Immature natural killer cell (primary cell): Measurements from ENCODE around the gene UQCRC2. TPM values are rescaled to one million over a fixed set of nuclear protein-coding genes. Genes with fewer than 3 reads are reported as not detected.
"Not testable (repeated sequence)": the region's sequence is repeated elsewhere in the genome, so short reads cannot be mapped to it uniquely, and the experiment has no call there.

Experiments
- DNase-seq, 3 donors: peaks; one replicate each; pipeline ENCODE4 v3.0.0; 2022; ENCODE audit warnings: mixed read lengths in 1 of 3
- H3K27ac Mint-ChIP-seq, 6 donors: one replicate each; pipeline ENCODE4 v1.8.0; 2020; ENCODE audit warnings: mixed read lengths in 6 of 6, mild to moderate bottlenecking in 5 of 6, inconsistent platforms in 4 of 6, moderate library complexity in 3 of 6
- H3K27me3 Mint-ChIP-seq, 3 donors: one replicate each; pipeline ENCODE4 v1.8.0; 2020 to 2021; ENCODE audit warnings: low read depth in 3 of 3, mild to moderate bottlenecking in 3 of 3, mixed read lengths in 3 of 3, moderate library complexity in 3 of 3, inconsistent platforms in 1 of 3
- H3K36me3 Mint-ChIP-seq, 3 donors: one replicate each; pipeline ENCODE4 v1.8.0; 2020; ENCODE audit warnings: mixed read lengths in 3 of 3, inconsistent platforms in 2 of 3, mild to moderate bottlenecking in 2 of 3
- H3K4me1 Mint-ChIP-seq, 2 donors: one replicate each; pipeline ENCODE4 v1.8.0; 2020; ENCODE audit warnings: inconsistent platforms in 2 of 2, mild to moderate bottlenecking in 2 of 2, mixed read lengths in 2 of 2, moderate library complexity in 1 of 2
- H3K4me3 Mint-ChIP-seq, 5 donors: one replicate each; pipeline ENCODE4 v1.8.0; 2020; ENCODE audit warnings: mild to moderate bottlenecking in 5 of 5, mixed read lengths in 5 of 5, inconsistent platforms in 3 of 5, moderate library complexity in 3 of 5
- H3K9me3 Mint-ChIP-seq, 6 donors: one replicate each; pipeline ENCODE4 v1.8.0; 2020; ENCODE audit warnings: mild to moderate bottlenecking in 6 of 6, mixed read lengths in 6 of 6, inconsistent platforms in 4 of 6, moderate library complexity in 3 of 6
- polyA plus RNA-seq, 3 donors: library from polyadenylated mRNA; unstranded; fragments of 300-500 nt; fragmentation: Illumina TruSeq; gene quantifications; one replicate each; pipeline ENCODE4 v1.2.3, GENCODE V29; 2021

The UQCRC2 gene
- polyA plus RNA-seq, 3 donors from 2014 or later: 147 to 208 (median 195) TPM

GRCh38 chr16:22007159-22007508, 54.0 kb downstream of the UQCRC2 start:
- Mint-ChIP-seq H3K4me3 (peak overlapping the region; percentile 86 to 92 (median 88)), H3K27me3 (peaks cover 0 to 5% (median 0%) of the 10 kb centered on the region in 3 donors), H3K9me3 (no peaks in the 10 kb centered on the region), H3K4me1 (peaks cover 30 to 49% of the 10 kb centered on the region in 2 donors), H3K36me3 (no peaks in the 10 kb centered on the region), H3K27ac (peak overlapping the region; percentile 75 to 93 (median 79))
- no peak for DNase-seq

DNA sequence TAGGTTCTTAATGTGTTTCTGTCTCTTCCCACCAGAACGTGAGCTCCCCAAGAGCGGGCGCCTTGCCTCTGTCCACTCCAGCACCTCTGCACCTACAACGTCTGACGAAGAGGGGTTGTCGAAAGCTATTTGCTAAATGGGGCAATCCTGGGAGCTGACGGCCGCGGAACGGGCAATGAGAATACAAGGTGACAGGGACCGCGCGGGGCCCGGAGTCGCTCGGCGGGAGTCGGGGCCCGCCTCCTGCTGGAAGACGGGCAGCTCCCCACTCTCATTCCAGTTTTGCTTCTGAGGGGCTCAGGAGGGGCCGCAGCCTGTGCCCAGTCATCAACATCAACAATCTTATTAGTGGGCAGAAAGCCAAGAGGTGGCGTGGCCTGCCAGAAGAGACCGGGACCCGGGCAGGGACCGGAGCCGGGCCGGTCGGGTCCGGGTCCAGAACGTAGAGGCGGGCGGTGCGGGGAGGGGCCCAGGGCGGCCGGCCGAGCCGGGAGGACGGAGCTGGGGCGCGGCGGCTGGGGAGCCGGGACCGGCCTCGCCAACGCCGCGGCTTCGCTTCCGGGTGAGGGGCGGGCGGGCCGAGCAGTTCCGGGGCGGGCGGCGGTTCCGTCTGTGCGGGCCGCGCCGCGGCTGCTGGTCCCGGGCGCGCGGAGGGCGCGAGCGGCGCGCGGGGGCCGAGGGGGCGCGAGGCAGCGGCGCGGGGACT, 54.5 kb downstream of the UQCRC2 start, which contains the start of gene MOSMO:
Gene MOSMO, plus strand, starts transcription at position 603 of the 706 bp plus-strand sequence. CDS start 191 bp downstream, outside the sequence.
- Mint-ChIP-seq H3K9me3 (no peaks in the 10 kb centered on the region), H3K36me3 (no peaks in the 10 kb centered on the region), H3K27me3 (peaks cover 0 to 5% (median 0%) of the 10 kb centered on the region in 3 donors), H3K4me3 (peak within 1 kb of the TSS; percentile 86 to 92 (median 88)), H3K4me1 (peaks cover 31 to 54% of the 10 kb centered on the region in 2 donors), H3K27ac (peak within 1 kb of the TSS; percentile 75 to 93 (median 80))
- DNase-seq: peak; percentile 61 to 69 (median 67)

GRCh38 chr16:22008215-22009059, 55.3 kb downstream of the UQCRC2 start:
- peaks cover 31 to 58% of the 10 kb centered on the region in 2 donors for H3K4me1 Mint-ChIP-seq
- H3K4me3 Mint-ChIP-seq: peak overlapping the region; percentile 83 to 89 (median 84)
- H3K27ac Mint-ChIP-seq: peak overlapping the region in 5 of 6 donors; percentile 51 to 87 (median 64)

GRCh38 chr16:22010902-22011301, 57.7 kb downstream of the UQCRC2 start:
- H3K9me3 Mint-ChIP-seq: no peaks in the 10 kb centered on the region
- DNase-seq: no peak
- H3K27ac Mint-ChIP-seq: peak overlapping the region in 1 of 6 donors; percentile 12
- peaks cover 35 to 58% of the 10 kb centered on the region in 2 donors for H3K4me1 Mint-ChIP-seq
- H3K4me3 Mint-ChIP-seq: no peak overlapping the region
- H3K27me3 Mint-ChIP-seq: peaks cover 0 to 5% (median 0%) of the 10 kb centered on the region in 3 donors
- H3K36me3 Mint-ChIP-seq: no peaks in the 10 kb centered on the region

More at GRCh38 chr16:22008215-22009059, 55.3 kb downstream of the UQCRC2 start:
- no peaks in the 10 kb centered on the region for H3K9me3 Mint-ChIP-seq
- H3K36me3 Mint-ChIP-seq: no peaks in the 10 kb centered on the region
- peaks cover 0 to 5% (median 0%) of the 10 kb centered on the region in 3 donors for H3K27me3 Mint-ChIP-seq
- DNase-seq: peak; percentile 20 to 36 (median 31)

DNA sequence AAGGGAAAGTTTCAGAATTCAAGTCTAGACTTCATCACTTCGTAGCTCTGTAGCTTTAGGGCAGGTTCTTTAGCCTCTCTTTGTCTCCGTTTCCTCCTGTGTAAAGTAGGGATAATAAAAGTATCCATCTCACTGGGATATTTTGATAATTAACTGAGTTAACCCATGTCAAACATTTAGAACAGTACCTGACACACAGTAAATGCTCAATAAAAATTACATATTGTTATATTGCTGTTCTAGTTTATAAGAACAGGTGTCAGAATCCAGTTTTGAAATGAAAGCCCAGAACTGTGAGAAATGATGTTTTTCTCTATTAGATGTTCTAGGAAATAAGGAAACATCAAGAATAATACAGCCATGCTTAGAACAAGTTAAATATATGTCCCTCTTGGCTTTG, 59.1 kb downstream of the UQCRC2 start:
- no peak for DNase-seq
- Mint-ChIP-seq H3K9me3 (no peaks in the 10 kb centered on the region), H3K36me3 (no peaks in the 10 kb centered on the region), H3K4me3 (no peak overlapping the region), H3K27ac (peak overlapping the region in 1 of 6 donors; percentile 13), H3K27me3 (peaks cover 0 to 3% (median 0%) of the 10 kb centered on the region in 3 donors), H3K4me1 (peaks cover 29 to 57% of the 10 kb centered on the region in 2 donors)

GRCh38 chr16:22013486-22013885, 60.3 kb downstream of the UQCRC2 start:
- DNase-seq: no peak
- Mint-ChIP-seq H3K4me3 (no peak overlapping the region), H3K36me3 (no peaks in the 10 kb centered on the region), H3K27me3 (no peaks in the 10 kb centered on the region), H3K27ac (no peak overlapping the region), H3K9me3 (no peaks in the 10 kb centered on the region), H3K4me1 (peaks cover 25 to 58% of the 10 kb centered on the region in 2 donors)

DNA sequence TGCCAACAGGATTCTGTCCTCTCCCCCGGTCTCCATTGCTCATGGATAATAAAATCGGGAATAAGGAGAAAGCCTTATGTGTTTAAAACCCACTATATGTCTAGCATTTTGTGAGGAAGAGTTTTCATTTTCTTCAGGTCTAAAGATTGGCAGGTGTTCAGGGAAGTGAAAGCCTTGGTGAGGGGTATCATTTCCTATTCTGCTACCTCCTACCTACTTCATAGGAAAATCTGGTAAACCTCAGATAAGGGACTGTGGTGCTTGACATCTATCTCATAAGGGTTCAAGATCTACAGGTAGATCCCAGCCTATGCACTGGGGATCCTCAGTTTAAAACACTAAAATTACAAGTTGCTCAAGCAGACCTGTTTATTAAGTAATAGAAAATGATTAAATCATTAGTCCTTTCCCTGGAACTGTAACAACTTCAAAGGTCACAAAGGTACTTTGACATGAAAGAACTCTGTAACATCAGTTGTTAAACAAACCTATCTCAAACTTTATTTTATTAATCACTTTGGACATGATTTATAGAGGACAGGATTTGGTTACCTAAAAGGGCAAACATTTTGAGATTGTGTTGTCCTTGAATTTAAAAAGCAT, 61.2 kb downstream of the UQCRC2 start:
- H3K4me1 Mint-ChIP-seq: peaks cover 24 to 59% of the 10 kb centered on the region in 2 donors
- no peak overlapping the region for H3K27ac Mint-ChIP-seq
- no peak for DNase-seq
- no peaks in the 10 kb centered on the region for H3K27me3 Mint-ChIP-seq
- no peak overlapping the region for H3K4me3 Mint-ChIP-seq
- H3K36me3 Mint-ChIP-seq: no peaks in the 10 kb centered on the region
- no peaks in the 10 kb centered on the region for H3K9me3 Mint-ChIP-seq

- H3K36me3 Mint-ChIP-seq: no peaks in the 10 kb centered on the region
- H3K27ac Mint-ChIP-seq: no peak overlapping the region
- no peak overlapping the region for H3K4me3 Mint-ChIP-seq
- H3K4me1 Mint-ChIP-seq: peaks cover 16 to 49% of the 10 kb centered on the region in 2 donors
- H3K9me3 Mint-ChIP-seq: no peaks in the 10 kb centered on the region
- DNase-seq: no peak
- no peaks in the 10 kb centered on the region for H3K27me3 Mint-ChIP-seq
These were observed 63.8 kb downstream of the UQCRC2 start for GRCh38 chr16:22016927-22017326.

DNA sequence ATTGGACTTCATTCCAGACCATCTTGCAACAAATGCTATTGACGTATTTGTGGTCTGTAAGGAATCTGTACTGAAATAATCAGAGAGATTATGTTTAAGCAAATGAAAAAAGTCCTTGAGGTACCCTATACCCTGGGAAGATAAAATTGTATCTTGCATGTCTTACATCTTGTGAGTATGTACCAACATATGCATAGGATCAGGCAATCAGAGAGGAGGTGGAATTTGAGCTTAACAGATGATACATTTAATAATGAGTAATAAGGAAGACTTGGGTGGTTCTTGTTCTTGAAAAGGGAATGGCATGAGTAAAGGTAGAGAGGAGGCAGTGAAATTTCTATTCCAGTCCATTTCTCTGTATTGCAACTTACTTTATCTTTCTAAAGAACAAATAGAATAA, 65.4 kb downstream of the UQCRC2 start:
- H3K27me3 Mint-ChIP-seq: no peaks in the 10 kb centered on the region
- H3K4me3 Mint-ChIP-seq: no peak overlapping the region
- H3K9me3 Mint-ChIP-seq: no peaks in the 10 kb centered on the region
- H3K4me1 Mint-ChIP-seq: peaks cover 18 to 45% of the 10 kb centered on the region in 2 donors
- H3K27ac Mint-ChIP-seq: peak overlapping the region in 1 of 6 donors; percentile 5
- no peak for DNase-seq
- no peaks in the 10 kb centered on the region for H3K36me3 Mint-ChIP-seq

DNA sequence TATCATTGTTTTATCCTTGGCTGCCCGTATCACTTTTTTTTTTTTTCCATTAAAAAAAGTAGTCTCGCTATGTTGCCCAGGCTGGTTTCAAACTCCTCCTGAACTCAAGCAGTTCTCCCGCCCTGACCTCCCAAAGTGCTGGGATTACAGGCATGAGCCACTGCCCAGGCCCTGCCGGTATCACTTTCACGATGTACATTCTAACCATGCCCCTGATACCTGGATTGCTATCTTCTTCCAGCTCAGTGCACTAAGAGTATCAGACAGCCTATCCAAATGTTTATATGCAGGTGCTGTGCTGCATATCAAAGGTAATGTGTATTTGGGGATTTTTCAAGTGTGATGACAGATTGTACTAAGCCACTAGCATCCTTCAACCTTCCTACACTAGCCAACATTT, 69.0 kb downstream of the UQCRC2 start:
- DNase-seq: no peak
- H3K27ac Mint-ChIP-seq: peak overlapping the region in 1 of 6 donors; percentile 32
- no peaks in the 10 kb centered on the region for H3K9me3 Mint-ChIP-seq
- peaks cover 11 to 40% of the 10 kb centered on the region in 2 donors for H3K4me1 Mint-ChIP-seq
- no peaks in the 10 kb centered on the region for H3K36me3 Mint-ChIP-seq
- no peak overlapping the region for H3K4me3 Mint-ChIP-seq
- H3K27me3 Mint-ChIP-seq: no peaks in the 10 kb centered on the region

DNA sequence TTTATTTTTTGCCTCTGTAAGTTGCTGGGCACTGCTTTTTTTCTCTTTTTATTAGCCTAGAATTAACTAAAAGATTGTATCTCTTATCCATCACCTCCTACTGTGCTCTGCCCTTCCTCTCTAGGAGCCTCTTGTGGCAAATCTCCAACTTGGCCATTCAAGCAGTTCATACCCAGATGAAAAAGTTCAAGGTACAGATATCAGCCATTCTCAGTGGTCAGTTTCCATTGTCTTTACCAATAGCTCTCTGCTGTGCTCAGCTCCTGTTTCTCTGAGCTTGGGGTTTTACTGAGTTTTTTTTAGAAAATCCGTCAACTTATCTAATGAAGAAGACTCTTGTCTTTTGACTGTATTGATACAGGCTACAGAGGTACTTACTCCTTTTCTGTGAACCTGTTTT, 70.3 kb downstream of the UQCRC2 start:
- no peaks in the 10 kb centered on the region for H3K9me3 Mint-ChIP-seq
- peaks cover 13 to 33% of the 10 kb centered on the region in 2 donors for H3K4me1 Mint-ChIP-seq
- H3K27ac Mint-ChIP-seq: peak overlapping the region in 1 of 6 donors; percentile 47
- H3K36me3 Mint-ChIP-seq: no peaks in the 10 kb centered on the region
- H3K4me3 Mint-ChIP-seq: no peak overlapping the region
- no peaks in the 10 kb centered on the region for H3K27me3 Mint-ChIP-seq
- no peak for DNase-seq

DNA sequence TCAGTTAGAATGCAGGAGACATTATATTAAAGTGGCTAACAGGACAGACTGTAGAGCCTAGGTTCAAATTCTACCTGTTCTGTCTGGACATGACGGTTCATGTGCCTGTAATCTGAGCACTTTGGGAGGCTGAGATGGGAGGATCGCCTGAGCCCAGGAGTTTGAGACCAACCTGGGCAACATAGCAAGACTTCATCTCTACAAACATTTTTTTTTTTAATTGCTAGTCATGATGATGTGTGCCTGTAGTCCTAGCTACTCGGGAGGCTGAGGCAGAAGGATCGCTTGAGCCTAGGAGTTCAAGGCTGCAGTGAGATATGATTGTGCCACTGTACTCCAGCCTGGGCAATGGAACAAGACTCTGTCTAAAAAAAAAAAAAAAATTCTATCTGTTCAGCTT, 71.6 kb downstream of the UQCRC2 start:
- not testable (repeated sequence) for H3K9me3 Mint-ChIP-seq, DNase-seq, H3K4me3 Mint-ChIP-seq, H3K27ac Mint-ChIP-seq, H3K36me3 Mint-ChIP-seq, H3K27me3 Mint-ChIP-seq
- peaks cover 8 to 21% of the 10 kb centered on the region in 2 donors for H3K4me1 Mint-ChIP-seq

GRCh38 chr16:22027633-22028032, 74.5 kb downstream of the UQCRC2 start:
- Mint-ChIP-seq H3K9me3 (no peaks in the 10 kb centered on the region), H3K4me1 (peaks cover 11 to 19% of the 10 kb centered on the region in 2 donors), H3K4me3 (no peak overlapping the region), H3K36me3 (peaks cover 0 to 5% (median 1%) of the 10 kb centered on the region in 3 donors), H3K27me3 (no peaks in the 10 kb centered on the region), H3K27ac (no peak overlapping the region)
- DNase-seq: no peak
